Tibial artery (tissue), 4 donors: ENCODE data around the gene PRPS1.

Source experiments
- DNase-seq, 2 donors: peaks; one replicate each; pipeline ENCODE4 v3.0.0-alpha.2; 2019
- H3K27ac ChIP-seq, 2 donors: fragments of 200-600 bp; sonication (generic) in 1 of 2; 1 replicate in 1 of 2; 2 replicates in 1 of 2; pipeline ENCODE4 v1.5.1; 2018 to 2019; ENCODE audit warnings: mild to moderate bottlenecking in 1 of 2
- H3K27me3 ChIP-seq, 2 donors: fragments of 200-600 bp; sonication (generic) in 1 of 2; one replicate each; pipeline versions ENCODE4 v1.5.1 to v1.6.0; 2016 to 2019
- H3K36me3 ChIP-seq, 3 donors: fragments of 200-600 bp; sonication (generic) in 2 of 3; one replicate each; pipeline ENCODE4 v1.5.1; 2016 to 2019; ENCODE audit warnings: mild to moderate bottlenecking in 2 of 3
- H3K4me1 ChIP-seq, 4 donors: fragments of 200-600 bp; sonication (generic) in 2 of 4; 1 replicate in 3 of 4; 2 replicates in 1 of 4; pipeline ENCODE4 v1.5.1; 2016 to 2019
- H3K4me3 ChIP-seq, 2 donors: fragments of 200-600 bp; sonication (generic) in 1 of 2; 1 replicate in 1 of 2; 2 replicates in 1 of 2; pipeline ENCODE4 v1.5.1; 2018 to 2019; ENCODE audit warnings: mild to moderate bottlenecking in 2 of 2
- H3K9me3 ChIP-seq, 3 donors: fragments of 200-600 bp; sonication (generic) in 1 of 3; one replicate each; pipeline ENCODE4 v1.5.1; 2016 to 2019
- intact Hi-C: fragments of 100-400 bp; cut with DNase I; formaldehyde crosslinking; loops from one replicate; pipeline ENCODE4 v1.15.0; 2023; ENCODE audit warnings: low total_unique reads
- TF ChIP-seq, protein P1 (sequence below), 2 experiments: fragments of 200-600 bp in 1 of 2; fragments of 450-650 bp in 1 of 2; IDR thresholded peaks; one replicate each; pipeline ENCODE4 v1.5.1; 2017 to 2019; ENCODE audit warnings: antibody characterized with exemption in 2 of 2, mild to moderate bottlenecking in 1 of 2, moderate library complexity in 1 of 2

The PRPS1 gene

DNA sequence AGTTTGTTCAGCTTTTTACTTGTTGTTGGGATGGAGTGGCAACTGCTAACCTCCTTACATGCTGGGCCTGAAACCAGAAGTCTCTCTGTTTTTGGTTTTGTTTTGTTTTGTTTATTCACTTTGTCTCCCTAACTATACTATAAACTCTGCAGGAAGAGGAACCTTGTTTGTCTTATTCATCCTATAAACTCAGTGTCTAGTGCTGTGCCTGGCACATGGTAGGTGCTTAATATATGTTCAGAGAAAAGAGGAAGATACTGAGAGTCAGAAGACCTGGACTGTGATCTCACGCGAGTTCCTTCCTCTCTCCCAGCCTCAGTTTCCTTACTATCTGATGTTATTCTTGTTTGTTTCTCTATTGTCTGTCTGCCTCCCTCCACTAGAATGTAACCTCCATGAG is 71.3 kb downstream of the PRPS1 start:
- Histone ChIP-seq H3K36me3 (no peaks in the 10 kb centered on the region), H3K27ac (peak overlapping the region; percentile 65 to 67), H3K4me1 (peaks cover 0 to 24% (median 6%) of the 10 kb centered on the region in 4 donors), H3K27me3 (no peaks in the 10 kb centered on the region), H3K9me3 (no peaks in the 10 kb centered on the region), H3K4me3 (no peak overlapping the region)
- TF ChIP-seq, protein P1, sequence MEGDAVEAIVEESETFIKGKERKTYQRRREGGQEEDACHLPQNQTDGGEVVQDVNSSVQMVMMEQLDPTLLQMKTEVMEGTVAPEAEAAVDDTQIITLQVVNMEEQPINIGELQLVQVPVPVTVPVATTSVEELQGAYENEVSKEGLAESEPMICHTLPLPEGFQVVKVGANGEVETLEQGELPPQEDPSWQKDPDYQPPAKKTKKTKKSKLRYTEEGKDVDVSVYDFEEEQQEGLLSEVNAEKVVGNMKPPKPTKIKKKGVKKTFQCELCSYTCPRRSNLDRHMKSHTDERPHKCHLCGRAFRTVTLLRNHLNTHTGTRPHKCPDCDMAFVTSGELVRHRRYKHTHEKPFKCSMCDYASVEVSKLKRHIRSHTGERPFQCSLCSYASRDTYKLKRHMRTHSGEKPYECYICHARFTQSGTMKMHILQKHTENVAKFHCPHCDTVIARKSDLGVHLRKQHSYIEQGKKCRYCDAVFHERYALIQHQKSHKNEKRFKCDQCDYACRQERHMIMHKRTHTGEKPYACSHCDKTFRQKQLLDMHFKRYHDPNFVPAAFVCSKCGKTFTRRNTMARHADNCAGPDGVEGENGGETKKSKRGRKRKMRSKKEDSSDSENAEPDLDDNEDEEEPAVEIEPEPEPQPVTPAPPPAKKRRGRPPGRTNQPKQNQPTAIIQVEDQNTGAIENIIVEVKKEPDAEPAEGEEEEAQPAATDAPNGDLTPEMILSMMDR (IDR thresholded peaks at IDR 0.05) = no peak
- DNase-seq = no peak
- intact Hi-C loops = no loop called here

DNA sequence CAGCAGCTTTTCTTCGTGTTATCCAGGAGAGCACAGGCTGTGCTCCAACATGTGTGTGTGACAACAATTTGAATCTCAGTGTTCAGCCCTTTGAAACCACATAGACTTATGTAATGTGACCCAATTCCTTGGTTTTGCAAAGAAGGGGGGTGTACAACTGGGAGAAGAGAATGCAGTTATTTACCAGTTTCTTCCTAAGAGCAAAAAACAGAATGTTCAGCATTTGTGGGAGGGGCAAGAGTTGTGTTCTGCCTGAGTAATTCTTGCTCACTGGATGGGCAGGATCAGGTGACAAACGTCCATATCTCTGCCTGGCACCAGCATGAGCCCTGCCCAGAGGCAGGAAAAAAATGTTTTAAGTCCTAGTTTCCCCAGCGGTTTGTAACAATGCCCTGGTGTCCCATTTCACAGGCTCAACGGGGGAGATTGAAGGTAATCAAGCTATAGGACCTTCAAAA is 72.0 kb downstream of the PRPS1 start:
- H3K4me1 ChIP-seq = peaks cover 0 to 24% (median 6%) of the 10 kb centered on the region in 4 donors
- TF ChIP-seq, protein P1 (IDR thresholded peaks at IDR 0.05) = no peak
- peak overlapping the region; percentile 65 to 67 for H3K27ac ChIP-seq
- no peaks in the 10 kb centered on the region for H3K9me3 ChIP-seq
- no peak overlapping the region for H3K4me3 ChIP-seq
- no peaks in the 10 kb centered on the region for H3K36me3 ChIP-seq
- no peaks in the 10 kb centered on the region for H3K27me3 ChIP-seq
- peak; percentile 73 to 75 for DNase-seq
- intact Hi-C loops = no loop called here
